Upper lobe of right lung (tissue), 1 donor: Measurements from ENCODE around the gene FITM1. TPM values are rescaled to one million over a fixed set of nuclear protein-coding genes. Genes with fewer than 3 reads are reported as not detected.
"Not testable (repeated sequence)": the region's sequence is repeated elsewhere in the genome, so short reads cannot be mapped to it uniquely, and the experiment has no call there.

Experiments used
- ATAC-seq: fragments of 200-7000 bp; cut with Tn5 transposase; one replicate; pipeline ENCODE4 v1.9.1; 2020; ENCODE audit warnings: mild to moderate bottlenecking, moderate library complexity
- DNase-seq: peaks from one replicate; pipeline ENCODE4 v3.0.0-alpha.2; 2020
- H3K27ac ChIP-seq: fragments of 200-600 bp; one replicate; pipeline ENCODE4 v1.8.0; 2022
- H3K27me3 ChIP-seq: fragments of 200-600 bp; one replicate; pipeline ENCODE4 v1.8.0; 2022; ENCODE audit warnings: mild to moderate bottlenecking
- H3K36me3 ChIP-seq: fragments of 200-600 bp; one replicate; pipeline ENCODE4 v1.8.0; 2022
- H3K4me1 ChIP-seq: fragments of 200-600 bp; one replicate; pipeline ENCODE4 v1.8.0; 2022
- H3K4me3 ChIP-seq: fragments of 200-600 bp; one replicate; pipeline ENCODE4 v1.8.0; 2022; ENCODE audit warnings: mild to moderate bottlenecking
- H3K9me3 ChIP-seq: fragments of 200-600 bp; one replicate; pipeline ENCODE4 v1.8.0; 2022
- intact Hi-C: fragments of 100-400 bp; cut with DNase I; formaldehyde crosslinking; loops from one replicate; pipeline ENCODE4 v1.11.0; 2022
- total RNA-seq: library from RNA; stranded (reverse); fragmentation: NEBNext Ultra II Directional; extraction: Animal tissue kit (Norgen Biotek cat#: 25700); gene quantifications from one replicate; pipeline ENCODE4 v1.2.1, GENCODE V29; 2021
- TF ChIP-seq, protein P1 (sequence below): fragments of 200-600 bp; IDR thresholded peaks from one replicate; pipeline ENCODE4 v1.8.0; 2022; ENCODE audit warnings: antibody characterized with exemption
- donor health status: DM: no; HTN: yes; CAD: no; lungs with severe emphysema.

Gene FITM1
- total RNA-seq, 1 donor from 2014 or later = 1.1 TPM

- H3K27ac ChIP-seq = no peak overlapping the region
- no peaks in the 10 kb centered on the region for H3K9me3 ChIP-seq
- H3K36me3 ChIP-seq = peaks cover 35% of the 10 kb centered on the region
- no peaks in the 10 kb centered on the region for H3K27me3 ChIP-seq
- ATAC-seq (no peak), DNase-seq (no peak)
- TF ChIP-seq, protein P1, sequence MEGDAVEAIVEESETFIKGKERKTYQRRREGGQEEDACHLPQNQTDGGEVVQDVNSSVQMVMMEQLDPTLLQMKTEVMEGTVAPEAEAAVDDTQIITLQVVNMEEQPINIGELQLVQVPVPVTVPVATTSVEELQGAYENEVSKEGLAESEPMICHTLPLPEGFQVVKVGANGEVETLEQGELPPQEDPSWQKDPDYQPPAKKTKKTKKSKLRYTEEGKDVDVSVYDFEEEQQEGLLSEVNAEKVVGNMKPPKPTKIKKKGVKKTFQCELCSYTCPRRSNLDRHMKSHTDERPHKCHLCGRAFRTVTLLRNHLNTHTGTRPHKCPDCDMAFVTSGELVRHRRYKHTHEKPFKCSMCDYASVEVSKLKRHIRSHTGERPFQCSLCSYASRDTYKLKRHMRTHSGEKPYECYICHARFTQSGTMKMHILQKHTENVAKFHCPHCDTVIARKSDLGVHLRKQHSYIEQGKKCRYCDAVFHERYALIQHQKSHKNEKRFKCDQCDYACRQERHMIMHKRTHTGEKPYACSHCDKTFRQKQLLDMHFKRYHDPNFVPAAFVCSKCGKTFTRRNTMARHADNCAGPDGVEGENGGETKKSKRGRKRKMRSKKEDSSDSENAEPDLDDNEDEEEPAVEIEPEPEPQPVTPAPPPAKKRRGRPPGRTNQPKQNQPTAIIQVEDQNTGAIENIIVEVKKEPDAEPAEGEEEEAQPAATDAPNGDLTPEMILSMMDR = no peak
- intact Hi-C loops = loop anchor here (10.0 kb wide), 1 partner anchor 46 kb away; the partner anchor contains the start of gene CARMIL3
- H3K4me3 ChIP-seq = no peak overlapping the region
- H3K4me1 ChIP-seq = peaks cover 5% of the 10 kb centered on the region
These were observed 30.1 kb upstream of the FITM1 start for GRCh38 chr14:24100197-24100981.

- Histone ChIP-seq H3K27me3 (no peaks in the 10 kb centered on the region), H3K4me3 (no peak overlapping the region), H3K36me3 (peaks cover 35% of the 10 kb centered on the region), H3K9me3 (no peaks in the 10 kb centered on the region), H3K27ac (no peak overlapping the region), H3K4me1 (no peaks in the 10 kb centered on the region)
- no peak for ATAC-seq
- intact Hi-C loops = loop anchor here (10.0 kb wide), 1 partner anchor 46 kb away; the partner anchor contains the start of gene CARMIL3
- TF ChIP-seq, protein P1 = no peak
- DNase-seq = no peak
These were observed 29.4 kb upstream of the FITM1 start for GRCh38 chr14:24100982-24101494.

GRCh38 chr14:24102357-24103048 is 28.0 kb upstream of the FITM1 start:
- ATAC-seq = no peak
- no peaks in the 10 kb centered on the region for H3K4me1 ChIP-seq
- no peaks in the 10 kb centered on the region for H3K9me3 ChIP-seq
- H3K4me3 ChIP-seq = no peak overlapping the region
- no peaks in the 10 kb centered on the region for H3K27me3 ChIP-seq
- H3K27ac ChIP-seq = no peak overlapping the region
- peaks cover 35% of the 10 kb centered on the region for H3K36me3 ChIP-seq
- TF ChIP-seq, protein P1 = no peak
- intact Hi-C loops = loop anchor here (10.0 kb wide), 1 partner anchor 48 kb away; the partner anchor contains the start of gene CARMIL3
- no peak for DNase-seq

- no peak for DNase-seq
- ATAC-seq = no peak
- Histone ChIP-seq H3K27me3 (no peaks in the 10 kb centered on the region), H3K9me3 (no peaks in the 10 kb centered on the region), H3K4me1 (peaks cover 2% of the 10 kb centered on the region), H3K4me3 (no peak overlapping the region), H3K27ac (no peak overlapping the region), H3K36me3 (peaks cover 27% of the 10 kb centered on the region)
- intact Hi-C loops = loop anchor here (10.0 kb wide), 1 partner anchor 49 kb away; the partner anchor contains the start of gene CARMIL3
- TF ChIP-seq, protein P1 = no peak
These were observed 27.0 kb upstream of the FITM1 start for GRCh38 chr14:24103451-24103850.

DNA sequence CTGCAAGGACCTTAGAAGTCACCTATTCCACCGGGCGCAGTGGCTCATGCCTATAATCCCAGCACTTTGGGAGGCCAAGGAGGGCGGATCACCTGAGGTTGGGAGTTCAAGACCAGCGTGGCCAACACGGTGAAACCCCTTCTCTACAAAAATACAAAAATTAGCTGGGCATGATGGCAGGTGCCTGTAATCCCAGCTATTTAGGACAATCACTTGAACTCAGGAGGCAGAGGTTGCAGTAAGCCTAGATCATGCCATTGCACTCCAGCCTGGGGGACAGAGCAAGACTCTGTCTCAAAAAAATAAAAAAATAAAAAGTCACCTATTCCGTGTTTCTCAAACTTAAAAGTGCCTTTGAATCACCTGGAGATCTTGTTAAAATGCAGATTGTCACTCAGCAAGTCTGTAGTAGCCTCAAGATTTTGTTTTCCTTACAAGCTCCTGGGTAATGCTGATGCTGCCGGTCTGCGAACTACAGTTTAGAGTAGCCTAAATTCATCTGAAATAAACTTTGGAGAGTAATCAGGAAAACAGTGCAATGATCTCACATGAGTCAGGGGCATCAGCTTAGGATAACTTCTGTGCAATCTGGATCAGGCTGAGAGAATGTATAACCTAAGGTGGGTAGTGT is 24.7 kb upstream of the FITM1 start:
- not testable (repeated sequence) for H3K27ac ChIP-seq, DNase-seq, H3K36me3 ChIP-seq, H3K9me3 ChIP-seq, H3K27me3 ChIP-seq, ATAC-seq, H3K4me3 ChIP-seq
- H3K4me1 ChIP-seq = peaks cover 10% of the 10 kb centered on the region
- intact Hi-C loops = loop anchor here (10.0 kb wide), 1 partner anchor 51 kb away; the partner anchor contains the start of gene CARMIL3
